Parathyroid adenoma (tissue), 2 donors: ENCODE data around the gene TSPOAP1.
A peak's percentile ranks its signal among the peaks of the same experiment; 100 is the strongest.

ENCODE experiments used
- H2AFZ ChIP-seq: fragments of 300-600 bp; sonication (generic); one replicate; pipeline ENCODE4 v1.7.0; 2017; ENCODE audit warnings: antibody characterized with exemption, mild to moderate bottlenecking
- H3K27ac ChIP-seq: fragments of 300-600 bp; sonication (generic); one replicate; pipeline ENCODE4 v1.7.0; 2017
- H3K27me3 ChIP-seq: fragments of 300-600 bp; sonication (generic); one replicate; pipeline ENCODE4 v1.7.0; 2017; ENCODE audit warnings: low read length; ENCODE audit not compliant: control insufficient read depth, insufficient read depth
- H3K36me3 ChIP-seq: fragments of 300-600 bp; sonication (generic); one replicate; pipeline ENCODE4 v1.7.0; 2017; ENCODE audit warnings: low read length; ENCODE audit not compliant: control insufficient read depth, insufficient read depth
- H3K4me1 ChIP-seq: fragments of 300-600 bp; sonication (generic); one replicate; pipeline ENCODE4 v1.7.0; 2017; ENCODE audit warnings: control low read depth
- H3K4me2 ChIP-seq: fragments of 300-600 bp; sonication (generic); one replicate; pipeline ENCODE4 v1.7.0; 2017; ENCODE audit warnings: low read length
- H3K4me3 ChIP-seq: fragments of 300-600 bp; sonication (generic); one replicate; pipeline ENCODE4 v1.7.0; 2017; ENCODE audit warnings: low read depth, low read length
- H3K79me2 ChIP-seq: fragments of 300-600 bp; sonication (generic); one replicate; pipeline ENCODE4 v1.7.0; 2017; ENCODE audit warnings: control low read depth
- H3K9ac ChIP-seq: fragments of 300-600 bp; sonication (generic); one replicate; pipeline ENCODE4 v1.7.0; 2017; ENCODE audit warnings: mild to moderate bottlenecking
- H3K9me3 ChIP-seq: fragments of 300-600 bp; sonication (generic); one replicate; pipeline ENCODE4 v1.7.0; 2017; ENCODE audit warnings: low read length; ENCODE audit not compliant: control insufficient read depth
- CTCF ChIP-seq: fragments of 300-600 bp; sonication (generic); IDR thresholded peaks from one replicate; pipeline ENCODE4 v1.7.0; 2017; ENCODE audit warnings: antibody characterized with exemption, mild to moderate bottlenecking
- donor health status: primary hyperparathyroidism.

Gene TSPOAP1

GRCh38 chr17:58277802-58278595, 50.6 kb downstream of the TSPOAP1 start:
- TF ChIP-seq CTCF: no peak
- no peak overlapping the region for H3K4me3 ChIP-seq
- H3K4me2 ChIP-seq: no peak overlapping the region
- no peaks in the 10 kb centered on the region for H3K27me3 ChIP-seq
- no peak overlapping the region for H2AFZ ChIP-seq
- H3K79me2 ChIP-seq: no peaks in the 10 kb centered on the region
- no peaks in the 10 kb centered on the region for H3K4me1 ChIP-seq
- H3K36me3 ChIP-seq: no peaks in the 10 kb centered on the region
- H3K9me3 ChIP-seq: no peaks in the 10 kb centered on the region
- H3K9ac ChIP-seq: no peak overlapping the region
- H3K27ac ChIP-seq: no peak overlapping the region

GRCh38 chr17:58277107-58277801, 51.3 kb downstream of the TSPOAP1 start:
- no peaks in the 10 kb centered on the region for H3K9me3 ChIP-seq
- no peak overlapping the region for H3K9ac ChIP-seq
- H3K4me2 ChIP-seq: no peak overlapping the region
- no peaks in the 10 kb centered on the region for H3K36me3 ChIP-seq
- no peak overlapping the region for H3K4me3 ChIP-seq
- H3K4me1 ChIP-seq: no peaks in the 10 kb centered on the region
- H3K27me3 ChIP-seq: no peaks in the 10 kb centered on the region
- no peak overlapping the region for H2AFZ ChIP-seq
- TF ChIP-seq CTCF: peak; percentile 35
- no peak overlapping the region for H3K27ac ChIP-seq
- H3K79me2 ChIP-seq: no peaks in the 10 kb centered on the region

DNA sequence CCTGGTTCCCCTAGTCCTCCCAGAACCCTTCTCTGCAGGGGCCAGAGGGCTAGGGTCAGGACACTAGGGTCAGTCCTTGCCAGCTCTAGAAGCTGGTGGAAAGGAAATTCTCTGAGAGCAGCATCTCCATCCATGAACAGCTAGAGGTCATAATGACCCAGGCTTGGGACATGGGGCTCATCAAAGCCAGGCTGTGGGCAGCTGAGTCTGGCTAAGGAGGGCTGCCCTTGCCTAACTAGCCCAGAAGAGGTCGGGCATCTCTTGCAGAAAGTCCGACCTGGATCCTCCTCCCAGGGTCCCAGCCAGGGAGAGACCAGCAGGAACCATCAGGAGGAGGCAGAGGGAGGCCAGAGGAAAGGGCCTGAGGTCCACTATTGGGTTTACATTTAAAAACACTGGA, 52.2 kb downstream of the TSPOAP1 start:
- Histone ChIP-seq H3K4me2 (no peak overlapping the region), H3K9ac (no peak overlapping the region), H3K27ac (no peak overlapping the region), H3K4me3 (no peak overlapping the region), H3K9me3 (no peaks in the 10 kb centered on the region), H3K27me3 (no peaks in the 10 kb centered on the region), H3K79me2 (no peaks in the 10 kb centered on the region), H2AFZ (no peak overlapping the region), H3K4me1 (no peaks in the 10 kb centered on the region), H3K36me3 (no peaks in the 10 kb centered on the region)
- no peak for TF ChIP-seq CTCF

DNA sequence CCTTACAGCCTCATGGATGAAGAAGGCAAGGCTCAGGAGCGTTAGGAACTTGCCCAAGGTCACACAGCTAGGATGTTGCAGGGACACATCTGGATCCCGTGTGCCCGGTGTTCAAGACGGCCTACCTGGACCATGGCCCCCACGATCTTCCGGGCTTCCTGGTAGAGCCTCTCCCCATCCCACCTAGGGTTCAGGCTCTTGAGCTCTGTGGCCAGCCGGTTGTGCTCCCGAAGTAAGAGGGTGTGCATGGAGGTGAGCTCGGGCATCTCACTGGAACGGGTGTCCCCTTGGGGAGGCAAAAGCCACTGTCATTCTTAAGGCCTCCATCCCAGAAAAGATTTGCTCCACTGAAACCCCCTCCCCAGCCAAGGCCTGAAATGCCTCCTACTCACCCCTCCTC, 53.2 kb downstream of the TSPOAP1 start:
- TF ChIP-seq CTCF: no peak
- Histone ChIP-seq H2AFZ (no peak overlapping the region), H3K79me2 (no peaks in the 10 kb centered on the region), H3K4me2 (no peak overlapping the region), H3K4me1 (no peaks in the 10 kb centered on the region), H3K27me3 (no peaks in the 10 kb centered on the region), H3K4me3 (no peak overlapping the region), H3K9ac (no peak overlapping the region), H3K9me3 (no peaks in the 10 kb centered on the region), H3K27ac (no peak overlapping the region), H3K36me3 (no peaks in the 10 kb centered on the region)
